MM.1S (cell line): Measurements from ENCODE around the gene PSMA4.

Experiments
- DNase-seq: peaks from one replicate; pipeline ENCODE4 v3.0.0-alpha.2; 2015
- H2AFZ ChIP-seq: fragments of 300-600 bp; sonication (generic); 2 replicates; pipeline ENCODE4 v1.6.0; 2016; ENCODE audit warnings: antibody characterized with exemption, low read length
- H3F3A ChIP-seq: fragments of 300-600 bp; sonication (generic); 2 replicates; pipeline ENCODE4 v1.6.1; 2016; ENCODE audit warnings: mild to moderate bottlenecking, antibody characterized with exemption, low read length, moderate library complexity, mixed read lengths; ENCODE audit not compliant: insufficient read depth
- H3K27ac ChIP-seq: fragments of 300-600 bp; sonication (generic); 2 replicates; pipeline ENCODE4 v1.5.1; 2016; ENCODE audit warnings: mild to moderate bottlenecking, low read length
- H3K27me3 ChIP-seq: fragments of 300-600 bp; sonication (generic); replicated peaks from 2 replicates; pipeline ENCODE4 v1.6.0; 2016; ENCODE audit warnings: low read length; ENCODE audit not compliant: insufficient read depth
- H3K36me3 ChIP-seq: fragments of 300-600 bp; sonication (generic); replicated peaks from 2 replicates; pipeline ENCODE4 v1.6.1; 2016; ENCODE audit warnings: mild to moderate bottlenecking, low read length, mixed read lengths; ENCODE audit not compliant: insufficient read depth
- H3K4me1 ChIP-seq: fragments of 300-600 bp; sonication (generic); 2 replicates; pipeline ENCODE4 v1.6.1; 2016; ENCODE audit warnings: low read length, mixed read lengths
- H3K4me2 ChIP-seq: fragments of 300-600 bp; sonication (generic); 2 replicates; pipeline ENCODE4 v1.6.0; 2016; ENCODE audit warnings: low read depth, low read length
- H3K4me3 ChIP-seq: fragments of 300-600 bp; sonication (generic); 2 replicates; pipeline ENCODE4 v1.5.1; 2016; ENCODE audit warnings: low read length, mixed read lengths
- H3K79me2 ChIP-seq: fragments of 300-600 bp; sonication (generic); 2 replicates; pipeline ENCODE4 v1.6.1; 2016; ENCODE audit warnings: mixed run types, low read length, mixed read lengths
- H3K9ac ChIP-seq: fragments of 300-600 bp; sonication (generic); 2 replicates; pipeline ENCODE4 v1.6.1; 2016; ENCODE audit warnings: low read length, mixed read lengths
- H3K9me2 ChIP-seq: fragments of 300-600 bp; sonication (generic); replicated peaks from 2 replicates; pipeline ENCODE4 v1.6.1; 2016; ENCODE audit warnings: mild to moderate bottlenecking, low read length, mixed read lengths; ENCODE audit not compliant: insufficient read depth
- H3K9me3 ChIP-seq: fragments of 300-600 bp; sonication (generic); replicated peaks from 2 replicates; pipeline ENCODE4 v1.6.1; 2016; ENCODE audit warnings: mild to moderate bottlenecking, low read length, mixed read lengths; ENCODE audit not compliant: insufficient read depth
- H4K20me1 ChIP-seq: fragments of 300-600 bp; sonication (generic); 2 replicates; pipeline ENCODE4 v1.6.1; 2016; ENCODE audit warnings: mild to moderate bottlenecking, low read length, moderate library complexity, mixed read lengths; ENCODE audit not compliant: insufficient read depth
- CTCF ChIP-seq: fragments of 300-600 bp; sonication (generic); IDR thresholded peaks from 2 replicates; pipeline ENCODE4 v1.5.1; 2016; ENCODE audit warnings: antibody characterized with exemption, low read length, mixed read lengths
- EZH2 ChIP-seq: fragments of 300-600 bp; sonication (generic); optimal IDR thresholded peaks from 2 replicates; pipeline ENCODE3; 2017; ENCODE audit warnings: low read depth, mild to moderate bottlenecking, antibody characterized with exemption, low read length, mixed read lengths
- EZH2phosphoT487 ChIP-seq: fragments of 300-600 bp; sonication (generic); IDR thresholded peaks from 2 replicates; pipeline ENCODE4 v1.6.1; 2018; ENCODE audit warnings: antibody characterized with exemption, low read length

PSMA4 gene

GRCh38 chr15:78550194-78550593, 9.9 kb downstream of the PSMA4 start:
- DNase-seq, result no peak
- H3K36me3 ChIP-seq, result peaks cover 18% of the 10 kb centered on the region; the same call in 1 of the 2 replicates
- TF ChIP-seq EZH2phosphoT487 (no peak), EZH2 (no peak), CTCF (no peak)
- H3K4me3 ChIP-seq, result no peak overlapping the region
- no peaks in the 10 kb centered on the region for H3K9me3 ChIP-seq
- H2AFZ ChIP-seq, result no peak overlapping the region
- H3K27ac ChIP-seq, result no peak overlapping the region; the same call in 1 of the 2 replicates
- H3K27me3 ChIP-seq, result no peaks in the 10 kb centered on the region
- no peaks in the 10 kb centered on the region for H4K20me1 ChIP-seq
- H3K9ac ChIP-seq, result no peak overlapping the region
- no peaks in the 10 kb centered on the region for H3K9me2 ChIP-seq
- no peak overlapping the region for H3K4me2 ChIP-seq
- H3K4me1 ChIP-seq, result peaks cover 34% of the 10 kb centered on the region
- H3K79me2 ChIP-seq, result peaks cover 16% of the 10 kb centered on the region
- H3F3A ChIP-seq, result peaks cover 30% of the 10 kb centered on the region

GRCh38 chr15:78550815-78551214, 10.6 kb downstream of the PSMA4 start:
- H3K9ac ChIP-seq, result 0 out of 2 replicates have a peak overlapping the region, but pooled peaks have one; percentile 36
- TF ChIP-seq EZH2 (no peak), CTCF (no peak), EZH2phosphoT487 (no peak)
- H3K4me2 ChIP-seq, result peak overlapping the region; percentile 60

DNA sequence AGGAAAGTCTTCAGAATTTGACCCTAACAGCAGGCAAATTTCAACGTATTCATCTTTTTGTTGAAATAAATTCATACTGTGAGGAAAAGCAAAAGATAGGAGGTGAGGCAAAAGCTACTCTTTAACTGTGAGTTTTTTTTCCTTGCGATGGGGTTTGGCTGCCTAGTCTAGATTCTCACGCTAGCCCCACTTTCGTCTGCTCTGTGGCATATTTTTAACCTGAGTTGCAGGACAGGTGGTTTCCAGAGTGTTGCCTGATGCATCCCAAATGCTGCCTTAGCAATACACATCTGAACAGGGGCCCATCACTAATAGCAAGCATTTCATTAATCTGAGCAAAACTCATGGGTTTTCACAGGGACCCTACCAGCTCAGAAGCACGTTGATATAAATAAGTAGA, 11.7 kb downstream of the PSMA4 start:
- Histone ChIP-seq H3K4me3 (peak overlapping the region; percentile 30), H3K27ac (peak overlapping the region; percentile 65), H3F3A (peaks cover 27% of the 10 kb centered on the region), H2AFZ (no peak overlapping the region), H3K79me2 (peaks cover 5% of the 10 kb centered on the region; the same call in 1 of the 2 replicates), H3K4me1 (peaks cover 34% of the 10 kb centered on the region), H3K27me3 (no peaks in the 10 kb centered on the region), H3K36me3 (peaks cover 10% of the 10 kb centered on the region; the same call in 1 of the 2 replicates), H4K20me1 (no peaks in the 10 kb centered on the region), H3K9me2 (no peaks in the 10 kb centered on the region), H3K4me2 (peak overlapping the region; percentile 60), H3K9ac (peak overlapping the region; percentile 36; the same call in 1 of the 2 replicates), H3K9me3 (no peaks in the 10 kb centered on the region)
- no peak for TF ChIP-seq EZH2phosphoT487
- no peak for TF ChIP-seq EZH2
- no peak for TF ChIP-seq CTCF
- peak; percentile 75 for DNase-seq

More at GRCh38 chr15:78550815-78551214, 10.6 kb downstream of the PSMA4 start:
- no peak overlapping the region for H2AFZ ChIP-seq
- H3F3A ChIP-seq, result peaks cover 29% of the 10 kb centered on the region
- peaks cover 34% of the 10 kb centered on the region for H3K4me1 ChIP-seq
- H4K20me1 ChIP-seq, result no peaks in the 10 kb centered on the region
- no peak for DNase-seq
- H3K9me2 ChIP-seq, result no peaks in the 10 kb centered on the region
- H3K9me3 ChIP-seq, result no peaks in the 10 kb centered on the region
- H3K4me3 ChIP-seq, result no peak overlapping the region
- H3K36me3 ChIP-seq, result peaks cover 11% of the 10 kb centered on the region; the same call in 1 of the 2 replicates
- peaks cover 9% of the 10 kb centered on the region for H3K79me2 ChIP-seq
- no peaks in the 10 kb centered on the region for H3K27me3 ChIP-seq
- H3K27ac ChIP-seq, result peak overlapping the region; percentile 65
